Measurements from ENCODE around the gene BTK.

DNA sequence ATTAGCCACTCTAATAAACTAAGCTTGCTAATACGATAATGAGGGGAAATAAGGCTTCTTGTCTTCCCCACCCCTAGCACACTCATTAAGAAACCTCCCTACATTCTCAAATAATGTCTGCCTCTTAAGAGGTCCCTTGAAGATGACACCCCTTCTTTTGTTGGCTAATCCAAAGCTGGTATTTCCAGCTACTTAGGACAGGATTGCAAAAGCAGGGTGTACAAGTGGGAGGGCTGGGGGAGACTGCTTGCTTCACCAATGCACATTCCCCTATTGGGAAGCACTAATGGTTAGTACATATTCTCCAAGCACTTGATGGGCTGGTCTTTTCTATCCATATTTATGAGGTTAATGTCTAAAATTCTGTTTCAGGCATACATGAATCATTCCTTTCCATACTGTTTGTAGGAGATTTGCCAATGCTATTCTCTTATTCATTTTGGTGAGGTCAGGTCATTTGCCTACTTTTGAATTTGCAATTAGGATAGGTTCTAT lies 20.6 kb downstream of the BTK start:
- TF ChIP-seq POLR2A (IDR thresholded peaks at IDR 0.05; ENCODE audit: low read depth), result no peak
- TF ChIP-seq, protein P1, sequence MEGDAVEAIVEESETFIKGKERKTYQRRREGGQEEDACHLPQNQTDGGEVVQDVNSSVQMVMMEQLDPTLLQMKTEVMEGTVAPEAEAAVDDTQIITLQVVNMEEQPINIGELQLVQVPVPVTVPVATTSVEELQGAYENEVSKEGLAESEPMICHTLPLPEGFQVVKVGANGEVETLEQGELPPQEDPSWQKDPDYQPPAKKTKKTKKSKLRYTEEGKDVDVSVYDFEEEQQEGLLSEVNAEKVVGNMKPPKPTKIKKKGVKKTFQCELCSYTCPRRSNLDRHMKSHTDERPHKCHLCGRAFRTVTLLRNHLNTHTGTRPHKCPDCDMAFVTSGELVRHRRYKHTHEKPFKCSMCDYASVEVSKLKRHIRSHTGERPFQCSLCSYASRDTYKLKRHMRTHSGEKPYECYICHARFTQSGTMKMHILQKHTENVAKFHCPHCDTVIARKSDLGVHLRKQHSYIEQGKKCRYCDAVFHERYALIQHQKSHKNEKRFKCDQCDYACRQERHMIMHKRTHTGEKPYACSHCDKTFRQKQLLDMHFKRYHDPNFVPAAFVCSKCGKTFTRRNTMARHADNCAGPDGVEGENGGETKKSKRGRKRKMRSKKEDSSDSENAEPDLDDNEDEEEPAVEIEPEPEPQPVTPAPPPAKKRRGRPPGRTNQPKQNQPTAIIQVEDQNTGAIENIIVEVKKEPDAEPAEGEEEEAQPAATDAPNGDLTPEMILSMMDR (IDR thresholded peaks at IDR 0.05), result no peak
- TF ChIP-seq EP300 (IDR thresholded peaks at IDR 0.05), result no peak
